Measurements from ENCODE around the gene IL15RA.
"Not testable (repeated sequence)": the region's sequence is repeated elsewhere in the genome, so short reads cannot be mapped to it uniquely, and the experiment has no call there.

The IL15RA gene

DNA sequence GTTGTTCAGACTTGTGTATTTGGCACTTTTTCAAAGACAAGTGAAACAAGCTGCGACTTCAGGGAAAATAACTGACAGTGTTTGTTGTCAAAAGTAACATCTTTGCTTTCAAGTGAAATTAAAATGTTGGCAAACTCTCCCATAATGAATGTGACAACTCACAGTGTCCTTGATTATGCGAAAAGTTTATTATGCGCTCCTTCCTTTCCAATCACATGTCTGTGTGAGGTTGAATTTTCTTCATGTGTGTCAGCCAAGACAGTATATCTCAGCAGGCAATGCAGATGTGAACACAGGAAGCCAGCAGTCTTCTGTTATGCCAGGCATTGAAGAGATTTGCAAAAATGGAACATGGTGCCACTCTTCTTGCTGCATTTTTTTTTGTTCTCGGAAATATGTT, 58.6 kb downstream of the IL15RA start:
- DNase-seq = no peak

DNA sequence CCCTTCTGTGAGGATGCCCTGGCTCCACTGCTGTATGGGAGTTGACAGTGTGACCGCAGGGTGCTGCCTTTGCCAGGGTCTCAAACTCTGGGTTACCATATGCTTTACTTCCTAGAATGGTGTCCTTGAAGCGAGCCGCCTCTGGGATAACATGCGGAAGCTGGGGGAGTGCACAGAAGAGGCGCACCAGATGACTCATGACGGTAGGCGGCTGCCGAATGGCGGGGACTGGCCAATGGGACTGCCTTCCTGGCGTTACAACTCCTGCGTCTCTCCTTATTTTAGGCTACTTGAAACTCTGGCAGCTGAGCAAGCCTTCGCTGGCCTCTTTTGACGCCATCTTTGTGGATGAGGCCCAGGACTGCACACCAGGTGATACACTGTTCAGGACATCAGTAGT, 60.0 kb downstream of the IL15RA start:
- no peak for DNase-seq

DNA sequence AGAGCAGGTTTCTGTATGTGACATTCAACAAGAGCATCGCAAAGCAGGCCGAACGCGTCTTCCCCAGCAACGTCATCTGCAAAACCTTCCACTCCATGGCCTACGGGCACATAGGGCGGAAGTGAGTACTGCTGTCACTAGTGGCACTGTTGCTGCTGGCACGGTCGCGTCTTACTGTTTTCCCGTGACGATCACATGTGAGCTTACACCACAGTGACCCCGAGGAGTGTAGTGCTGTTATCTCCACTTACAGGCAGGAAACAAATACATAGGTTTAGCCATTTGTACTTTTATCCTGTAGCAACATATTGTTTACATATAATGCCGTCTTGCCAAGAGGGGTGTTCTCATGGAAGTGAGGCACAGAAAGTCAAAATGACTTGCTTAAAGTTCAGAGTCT, 61.9 kb downstream of the IL15RA start:
- no peak for DNase-seq

DNA sequence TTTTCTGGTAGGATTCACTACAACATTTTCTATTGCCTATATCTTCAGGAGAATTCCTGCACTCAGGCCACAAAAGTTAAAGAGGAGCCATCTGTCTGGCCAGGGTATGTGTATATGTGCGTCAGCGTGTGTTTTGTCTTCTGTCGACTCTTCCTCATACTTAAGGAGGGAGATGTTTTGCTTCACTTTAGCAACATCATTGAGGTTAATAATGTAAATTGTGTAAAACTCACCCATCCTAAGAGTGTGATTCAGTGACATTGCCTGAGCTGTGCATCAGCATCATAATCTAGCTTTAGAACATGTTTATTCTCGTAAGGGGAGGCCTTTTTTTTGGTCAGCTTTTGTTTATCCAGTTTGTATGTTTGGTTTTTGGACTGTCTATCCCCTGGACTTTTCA, 63.6 kb downstream of the IL15RA start:
- no peak for DNase-seq

DNA sequence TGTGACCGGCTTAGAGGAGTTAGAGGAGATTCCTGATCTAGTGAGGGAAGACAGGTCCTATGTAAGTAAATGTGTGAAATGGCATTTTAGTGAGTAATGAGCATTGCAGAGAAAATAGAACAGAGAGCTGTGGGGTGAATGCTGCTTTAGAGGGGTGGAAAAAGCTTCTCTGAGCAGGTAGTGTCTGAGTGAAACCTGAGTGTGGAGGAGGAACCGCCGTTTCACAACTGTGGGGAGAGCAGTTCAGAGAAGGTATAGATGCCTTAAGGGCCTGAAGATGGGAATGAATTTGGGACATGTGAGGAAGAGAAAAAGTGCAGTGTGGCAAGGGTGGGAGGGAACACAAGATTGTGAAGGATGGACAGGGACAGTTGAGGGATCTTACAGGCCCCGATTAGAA, 65.7 kb downstream of the IL15RA start:
- DNase-seq = no peak

DNA sequence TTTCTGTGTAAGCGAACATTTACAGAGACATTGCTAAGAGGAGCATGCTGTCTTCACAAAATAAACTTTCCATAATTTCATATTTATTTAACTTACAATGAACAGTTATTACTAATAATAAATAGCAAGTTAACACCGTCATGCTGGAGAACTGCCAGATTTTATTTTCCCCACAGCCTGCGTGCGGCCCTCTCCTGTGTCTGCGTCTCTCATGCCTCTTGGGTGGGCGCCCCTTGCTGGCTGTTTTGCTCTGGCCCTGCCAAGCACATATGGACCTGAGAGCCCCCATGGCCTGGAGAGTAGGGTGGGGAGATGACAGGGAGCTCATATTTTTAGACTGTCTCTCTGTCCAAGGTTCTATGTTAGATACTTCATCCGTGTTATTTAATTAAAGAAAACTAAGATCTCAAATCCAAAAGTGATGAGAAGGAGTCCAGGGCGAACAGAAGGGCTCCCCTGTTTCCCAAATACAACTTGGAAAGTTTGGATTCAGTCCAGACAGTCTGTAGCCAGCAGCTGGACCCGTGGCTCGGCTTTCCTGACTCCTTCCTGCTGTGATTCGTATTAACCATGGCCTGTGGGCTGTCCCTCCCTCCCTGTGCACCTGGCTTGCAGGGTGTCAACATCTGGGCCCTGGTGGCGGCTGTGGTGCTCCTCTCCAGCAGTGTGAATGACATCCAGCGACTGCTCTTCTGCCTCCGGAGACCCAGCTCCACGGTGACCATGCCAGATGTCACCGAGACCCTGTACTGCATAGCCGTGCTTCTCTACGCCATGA, 66.8 kb downstream of the IL15RA start:
- DNase-seq = no peak

DNA sequence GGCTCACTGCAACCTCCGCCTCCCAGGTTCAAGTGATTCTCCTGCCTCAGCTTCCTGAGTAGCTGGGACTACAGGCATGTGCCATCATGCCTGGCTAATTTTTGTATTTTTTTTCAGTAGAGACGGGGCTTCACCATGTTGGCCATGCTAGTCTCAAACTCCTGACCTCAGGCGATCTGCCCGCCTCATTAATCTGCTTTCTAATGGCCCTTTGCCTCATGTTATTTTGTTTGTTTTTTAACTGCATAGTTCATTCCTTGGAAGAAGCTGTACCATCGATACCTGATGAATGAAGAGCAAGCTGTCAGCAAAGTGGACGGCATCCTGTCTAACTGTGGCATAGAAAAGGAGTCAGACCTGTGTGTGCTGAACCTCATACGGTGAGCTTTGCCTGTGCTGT, 68.7 kb downstream of the IL15RA start:
- DNase-seq = not testable (repeated sequence)

DNA sequence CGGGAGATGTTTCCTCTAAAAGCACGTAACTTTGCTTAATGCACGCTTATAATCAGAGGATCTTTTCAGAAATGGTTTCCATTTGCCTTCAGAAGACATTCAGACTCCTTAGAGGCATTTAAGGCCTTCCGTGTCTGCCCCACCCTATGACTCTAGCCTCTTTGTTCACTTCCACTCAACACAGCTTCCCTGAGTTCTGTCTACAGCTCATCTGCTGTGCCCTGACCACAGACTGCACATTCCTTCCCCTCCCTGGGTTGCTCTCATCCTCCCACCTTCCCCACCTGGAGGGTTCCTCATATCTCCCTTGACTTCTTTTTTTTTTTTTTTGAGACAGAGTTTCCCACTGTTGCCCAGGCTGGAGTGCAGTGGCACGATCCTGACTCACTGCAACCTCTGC, 70.7 kb downstream of the IL15RA start:
- no peak for DNase-seq

DNA sequence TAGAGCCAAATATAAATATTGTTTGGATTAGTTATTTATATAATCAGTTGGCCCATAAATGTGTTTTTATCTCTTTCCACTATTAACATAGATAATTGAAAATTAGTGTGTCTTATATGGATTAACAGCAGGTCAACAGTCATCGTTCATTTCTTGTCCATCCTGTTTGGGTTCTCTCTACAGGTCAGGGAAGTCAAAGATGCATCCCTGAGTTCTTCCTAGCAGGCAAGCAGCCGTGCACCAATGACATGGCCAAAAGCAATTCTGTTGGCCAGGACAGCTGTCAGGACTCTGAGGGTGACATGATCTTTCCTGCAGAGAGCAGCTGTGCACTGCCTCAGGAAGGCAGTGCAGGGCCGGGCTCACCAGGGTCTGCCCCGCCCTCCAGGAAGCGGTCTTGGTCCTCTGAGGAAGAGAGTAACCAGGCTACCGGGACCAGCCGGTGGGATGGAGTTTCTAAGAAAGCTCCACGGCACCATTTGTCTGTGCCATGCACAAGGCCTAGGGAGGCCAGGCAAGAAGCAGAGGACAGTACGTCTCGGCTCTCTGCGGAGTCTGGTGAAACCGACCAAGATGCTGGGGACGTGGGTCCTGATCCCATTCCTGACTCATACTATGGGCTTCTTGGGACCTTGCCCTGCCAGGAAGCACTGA, 71.4 kb downstream of the IL15RA start:
- DNase-seq = no peak

DNA sequence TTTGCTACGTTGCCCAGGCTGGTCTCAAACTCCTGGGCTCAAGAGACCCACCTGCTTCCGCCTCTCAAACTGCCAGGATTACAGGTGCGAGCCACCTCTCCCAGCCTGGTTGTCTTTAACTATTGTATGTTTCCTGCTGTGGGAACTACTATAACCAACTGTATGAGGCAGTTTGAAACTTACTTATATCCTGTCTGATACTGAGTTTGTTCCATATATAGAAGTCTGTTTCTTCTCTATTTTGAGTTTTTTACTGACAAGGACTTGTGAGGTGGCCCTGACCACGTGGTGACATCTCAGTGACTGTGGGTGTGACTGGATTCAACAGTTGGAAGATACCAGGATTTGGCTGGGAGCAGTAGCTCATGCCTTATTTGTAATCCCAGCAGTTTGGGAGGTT, 73.1 kb downstream of the IL15RA start:
- no peak for DNase-seq

DNA sequence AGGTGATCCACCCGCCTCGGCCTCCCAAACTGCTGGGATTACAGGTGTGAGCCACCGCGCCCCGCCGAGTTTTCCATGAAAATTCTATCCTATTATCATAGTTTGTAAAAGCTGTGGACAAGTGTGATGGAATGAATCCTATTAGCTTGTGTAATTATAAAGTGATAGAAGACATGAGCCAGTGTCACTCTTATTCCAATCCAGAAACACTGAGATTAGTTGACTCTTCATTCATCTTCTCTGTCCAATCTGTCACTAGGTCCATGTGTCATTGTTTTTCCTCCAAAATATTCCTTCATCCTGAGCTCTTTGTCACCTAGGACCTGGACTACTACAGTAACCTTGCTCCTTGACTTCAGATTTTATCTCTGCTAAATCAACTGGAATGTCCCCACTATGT, 73.8 kb downstream of the IL15RA start:
- DNase-seq = no peak

DNA sequence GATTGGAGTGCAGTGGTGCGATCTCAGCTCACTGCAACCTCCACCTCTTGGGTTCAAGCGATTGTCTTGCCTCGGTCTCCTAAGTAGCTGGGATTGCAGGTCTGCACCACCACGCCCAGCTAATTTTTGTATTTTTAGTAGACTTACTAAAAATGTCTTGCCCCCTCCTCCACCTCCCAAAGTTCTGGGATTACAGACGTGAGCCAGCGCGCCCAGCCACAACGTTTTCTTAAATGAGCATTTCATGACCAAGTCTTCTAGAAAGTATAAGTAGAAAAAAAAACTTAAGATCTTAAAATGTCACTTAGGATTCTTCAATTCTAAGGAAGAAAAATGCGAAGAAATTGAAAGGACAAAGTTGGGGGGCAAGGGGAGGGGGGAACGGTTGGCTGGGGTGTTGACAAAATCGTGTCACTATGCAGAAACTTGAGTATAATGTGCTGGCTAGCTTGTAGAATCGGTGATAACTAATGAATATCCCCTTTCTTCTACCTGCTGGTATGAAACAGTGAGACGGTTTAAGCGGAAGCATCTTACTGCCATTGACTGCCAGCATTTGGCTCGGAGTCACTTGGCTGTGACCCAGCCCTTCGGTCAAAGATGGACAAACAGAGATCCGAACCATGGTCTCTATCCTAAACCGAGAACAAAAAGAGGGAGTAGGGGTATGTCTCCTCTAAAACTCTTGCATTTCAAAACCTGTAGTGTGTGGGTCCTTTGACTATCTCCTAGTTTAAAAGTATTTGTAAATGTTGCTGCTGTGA, 74.7 kb downstream of the IL15RA start:
- DNase-seq = no peak
